AG04450 (cell line): ENCODE data around the gene TAF10. TPM values are rescaled to one million over a fixed set of nuclear protein-coding genes. Genes with fewer than 3 reads are reported as not detected.

ENCODE experiments used
- CTCF ChIA-PET: fragments of 300-600, 350-600 bp; formaldehyde crosslinking; extraction: SDS; loops from one replicate; lab custom pipeline; 2022; ENCODE audit warnings: antibody characterized with exemption, inconsistent platforms; lab: Charles Lee
- POLR2A ChIA-PET: fragments of 350-600 bp; formaldehyde crosslinking; extraction: SDS; loops from one replicate; lab custom pipeline; 2021; ENCODE audit warnings: antibody characterized with exemption, inconsistent platforms; lab: Yijun Ruan, JAX
- DNase-seq: peaks from one replicate; pipeline ENCODE4 v3.0.0-alpha.2; 2011; ENCODE audit warnings: low read depth, low spot score
- H3K27ac ChIP-seq: one replicate; pipeline ENCODE4 v1.5.1; 2012; ENCODE audit warnings: low read depth, low read length, control low read depth
- H3K27me3 ChIP-seq: one replicate; pipeline ENCODE4 v1.6.0; 2012; ENCODE audit warnings: low read length; ENCODE audit not compliant: control insufficient read depth, insufficient read depth
- H3K4me3 ChIP-seq: 2 replicates; pipeline ENCODE4 v1.5.1; 2011; ENCODE audit warnings: mild to moderate bottlenecking, low read depth, low read length, control low read depth
- H3K9me3 ChIP-seq: 2 replicates; pipeline ENCODE4 v1.5.1; 2012; ENCODE audit warnings: low read length; ENCODE audit not compliant: control insufficient read depth, insufficient read depth
- CTCF ChIP-seq: IDR thresholded peaks from 2 replicates; pipeline ENCODE4 v1.5.1; 2011; ENCODE audit warnings: low read depth, low read length, control low read depth, inconsistent platforms
- polyA plus RNA-seq: library from polyadenylated mRNA; depleted of rRNA; stranded (reverse); fragments of >200 nt; gene quantifications from 2 replicates; pipeline ENCODE4 v1.2.3, GENCODE V29; 2011

TAF10 gene
- polyA plus RNA-seq, 1 experiment = 170 TPM

- Histone ChIP-seq H3K27ac (no peak overlapping the region), H3K27me3 (no peaks in the 10 kb centered on the region), H3K4me3 (no peak overlapping the region), H3K9me3 (peaks cover 4% of the 10 kb centered on the region; the same call in 1 of the 2 replicates)
- no peak for TF ChIP-seq CTCF
- ChIA-PET POLR2A (no interaction called here), CTCF (interaction anchor here (0.7 kb wide), 1 partner anchor 79 kb away, joined by 3 read pairs; no protein-coding TSS in a partner anchor)
- no peak for DNase-seq
Measured at GRCh38 chr11:6628526-6628925, 16.5 kb upstream of the TAF10 start.

GRCh38 chr11:6627762-6628241 is 15.8 kb upstream of the TAF10 start:
- DNase-seq = no peak
- H3K9me3 ChIP-seq = peaks cover 4% of the 10 kb centered on the region; the same call in 1 of the 2 replicates
- no peak for TF ChIP-seq CTCF
- POLR2A ChIA-PET = interaction anchor here (0.6 kb wide), 1 partner anchor 16 kb away, joined by 4 read pairs; the partner anchor contains the start of gene TAF10
- no peaks in the 10 kb centered on the region for H3K27me3 ChIP-seq
- H3K27ac ChIP-seq = no peak overlapping the region
- CTCF ChIA-PET = interaction anchor here (0.7 kb wide), 1 partner anchor 78 kb away, joined by 3 read pairs; no protein-coding TSS in a partner anchor
- H3K4me3 ChIP-seq = no peak overlapping the region

- Histone ChIP-seq H3K27me3 (no peaks in the 10 kb centered on the region), H3K27ac (no peak overlapping the region), H3K4me3 (no peak overlapping the region), H3K9me3 (peaks cover 4% of the 10 kb centered on the region; the same call in 1 of the 2 replicates)
- ChIA-PET POLR2A (interaction anchor here (0.6 kb wide), 1 partner anchor 15 kb away, joined by 4 read pairs; the partner anchor contains the start of gene TAF10), CTCF (no interaction called here)
- no peak for DNase-seq
- TF ChIP-seq CTCF = no peak
Measured at GRCh38 chr11:6626971-6627761, 15.2 kb upstream of the TAF10 start.

GRCh38 chr11:6625832-6626420 is 13.9 kb upstream of the TAF10 start:
- H3K9me3 ChIP-seq = peaks cover 4% of the 10 kb centered on the region; the same call in 1 of the 2 replicates
- H3K27me3 ChIP-seq = peaks cover 2% of the 10 kb centered on the region
- no peak overlapping the region for H3K27ac ChIP-seq
- CTCF ChIA-PET = interaction anchor here (0.9 kb wide), 1 partner anchor 57 kb away, joined by 3 read pairs; the partner anchor contains the start of gene MRPL17
- no peak for DNase-seq
- no peak for TF ChIP-seq CTCF
- POLR2A ChIA-PET = no interaction called here
- H3K4me3 ChIP-seq = no peak overlapping the region
